Lung (tissue), 13 donors: ENCODE data around the gene XPNPEP2. TPM values are rescaled to one million over a fixed set of nuclear protein-coding genes. Genes with fewer than 3 reads are reported as not detected.

Source experiments
- ATAC-seq: fragments of 200-7000 bp; cut with Tn5 transposase; one replicate; pipeline ENCODE4 v1.9.1; 2020; ENCODE audit warnings: moderate number of reproducible peaks; ENCODE audit not compliant: insufficient read depth, low FRiP score
- DNase-seq, 3 donors: peaks; one replicate each; pipeline ENCODE4 v3.0.0-alpha.2; 2013 to 2017
- H3K27ac ChIP-seq, 2 donors: one replicate each; pipeline ENCODE4 v1.5.1; 2013; ENCODE audit warnings: mild to moderate bottlenecking in 2 of 2, moderate library complexity in 2 of 2, control low read depth in 1 of 2, inconsistent platforms in 1 of 2, low read depth in 1 of 2, low read length in 1 of 2
- H3K27me3 ChIP-seq, 3 donors: one replicate each; pipeline ENCODE4 v1.5.1; 2013; ENCODE audit warnings: low read length in 2 of 3; ENCODE audit not compliant: control insufficient read depth in 3 of 3, insufficient read depth in 3 of 3
- H3K36me3 ChIP-seq, 4 donors: one replicate each; pipeline ENCODE4 v1.5.1; 2013; ENCODE audit warnings: low read length in 4 of 4, mild to moderate bottlenecking in 1 of 4, moderate library complexity in 1 of 4; ENCODE audit not compliant: control insufficient read depth in 4 of 4, insufficient read depth in 4 of 4
- H3K4me1 ChIP-seq, 5 donors: one replicate each; pipeline ENCODE4 v1.5.1; 2013; ENCODE audit warnings: low read length in 5 of 5, mild to moderate bottlenecking in 2 of 5, moderate library complexity in 1 of 5; ENCODE audit not compliant: control insufficient read depth in 5 of 5, insufficient read depth in 5 of 5
- H3K4me3 ChIP-seq: one replicate; pipeline ENCODE4 v1.5.1; 2013; ENCODE audit warnings: mild to moderate bottlenecking, control low read depth, moderate library complexity
- H3K9ac ChIP-seq, 2 donors: one replicate each; pipeline ENCODE4 v1.5.1; 2013; ENCODE audit warnings: low read length in 2 of 2, control low read depth in 1 of 2; ENCODE audit not compliant: insufficient read depth in 1 of 2
- H3K9me3 ChIP-seq, 4 donors: one replicate each; pipeline ENCODE4 v1.5.1; 2013; ENCODE audit warnings: low read length in 3 of 4, mild to moderate bottlenecking in 1 of 4, moderate library complexity in 1 of 4; ENCODE audit not compliant: control insufficient read depth in 4 of 4, insufficient read depth in 3 of 4
- WGBS, 2 donors: extraction: QIAGEN DNeasy Blood & Tissue Kit; methylation state at CpG; one replicate each; pipeline ENCODE4 v1.1.7; 2013; 5-methylcytosine and 5-hydroxymethylcytosine counted together
- polyA plus RNA-seq, 2 donors: library from polyadenylated mRNA; stranded (reverse); fragments of 200-250 nt; gene quantifications; one replicate each; pipeline ENCODE4 v1.2.1, GENCODE V29; 2013
- small RNA-seq: library from RNA; depleted of rRNA; stranded (forward); fragments of <200 nt; gene quantifications from one replicate; pipeline ENCODE3, GENCODE V24; 2014; ENCODE audit warnings: low replicate concordance
- total RNA-seq, 2 donors: library from RNA; depleted of rRNA in 1 of 2; stranded (reverse); fragments of >200 nt in 1 of 2; gene quantifications; one replicate each; pipeline ENCODE4 v1.2.1, GENCODE V29; 2014 to 2021
- TF ChIP-seq, protein P1 (sequence below): IDR thresholded peaks from 2 replicates; pipeline ENCODE4 v1.5.1; 2012; ENCODE audit warnings: mild to moderate bottlenecking; ENCODE audit errors: control extremely low read depth, extremely low read depth
- donor health status: control.
- donor health status: control.
- donor health status: Bipolar disorder and iron deficiency.
- donor health status: healthy.
- donor health status: DM: yes; HTN: yes; CAD: no.

Gene XPNPEP2
- total and polyA plus RNA-seq, 4 donors: 0.61 to 2.1 (median 1.3) TPM

DNA sequence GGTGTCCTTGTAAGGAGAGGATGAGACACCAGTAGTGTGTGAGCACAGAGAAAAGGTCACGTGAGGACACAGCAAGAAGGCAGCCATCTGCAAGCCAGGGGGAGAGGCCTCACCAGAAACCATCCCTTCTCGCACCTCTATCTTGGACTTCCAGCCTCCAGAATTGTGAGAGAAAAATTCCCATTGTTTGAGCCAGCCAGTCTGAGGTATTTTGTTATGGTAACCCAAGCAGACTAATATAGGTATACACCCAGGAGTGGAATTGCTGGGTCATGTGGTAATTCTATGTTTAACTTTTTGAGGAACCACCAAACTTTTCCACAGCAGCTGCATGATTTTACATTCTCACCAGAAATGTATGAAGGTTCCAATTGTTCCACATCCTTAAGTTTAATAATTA is 79.3 kb downstream of the XPNPEP2 start:
- Histone ChIP-seq H3K4me1 (no peaks in the 10 kb centered on the region), H3K27ac (no peak overlapping the region), H3K36me3 (peaks cover 0 to 2% (median 0%) of the 10 kb centered on the region in 4 donors), H3K4me3 (no peak overlapping the region), H3K27me3 (no peaks in the 10 kb centered on the region), H3K9ac (no peak overlapping the region), H3K9me3 (peaks cover 0 to 3% (median 0%) of the 10 kb centered on the region in 4 donors)
- 85 to 100% methylated on average over 2 of the region's 2 CpGs for WGBS, 2 donors
- no peak for ATAC-seq
- TF ChIP-seq, protein P1, sequence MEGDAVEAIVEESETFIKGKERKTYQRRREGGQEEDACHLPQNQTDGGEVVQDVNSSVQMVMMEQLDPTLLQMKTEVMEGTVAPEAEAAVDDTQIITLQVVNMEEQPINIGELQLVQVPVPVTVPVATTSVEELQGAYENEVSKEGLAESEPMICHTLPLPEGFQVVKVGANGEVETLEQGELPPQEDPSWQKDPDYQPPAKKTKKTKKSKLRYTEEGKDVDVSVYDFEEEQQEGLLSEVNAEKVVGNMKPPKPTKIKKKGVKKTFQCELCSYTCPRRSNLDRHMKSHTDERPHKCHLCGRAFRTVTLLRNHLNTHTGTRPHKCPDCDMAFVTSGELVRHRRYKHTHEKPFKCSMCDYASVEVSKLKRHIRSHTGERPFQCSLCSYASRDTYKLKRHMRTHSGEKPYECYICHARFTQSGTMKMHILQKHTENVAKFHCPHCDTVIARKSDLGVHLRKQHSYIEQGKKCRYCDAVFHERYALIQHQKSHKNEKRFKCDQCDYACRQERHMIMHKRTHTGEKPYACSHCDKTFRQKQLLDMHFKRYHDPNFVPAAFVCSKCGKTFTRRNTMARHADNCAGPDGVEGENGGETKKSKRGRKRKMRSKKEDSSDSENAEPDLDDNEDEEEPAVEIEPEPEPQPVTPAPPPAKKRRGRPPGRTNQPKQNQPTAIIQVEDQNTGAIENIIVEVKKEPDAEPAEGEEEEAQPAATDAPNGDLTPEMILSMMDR: no peak
- no peak for DNase-seq

Small RNAs within 50 kb of the gene (small RNA-seq; reads per million reads assigned to genes)
- gene RF00017: not detected

Other genes with a start within 250 kb of the XPNPEP2 start
- gene SMARCA1, start 215.5 kb upstream of the XPNPEP2 start, total RNA-seq: 100 to 1,000 TPM in 1 of 2 donors, 10 to 100 TPM in 1; 21.3 to 104 TPM
- 10 to 100 TPM in 1 of 2 donors, 1 to 10 TPM in 1; 7.8 to 10.1 TPM for gene SMARCA1, start 215.5 kb upstream of the XPNPEP2 start, polyA plus RNA-seq
- gene OCRL, start 198.7 kb upstream of the XPNPEP2 start, total RNA-seq: 10 to 100 TPM; 18.2 to 20.2 TPM
- 1 to 10 TPM; 8.6 to 9.9 TPM for gene OCRL, start 198.7 kb upstream of the XPNPEP2 start, polyA plus RNA-seq
- 1 to 10 TPM; 1.8 to 3.9 TPM for gene APLN, start 84.0 kb upstream of the XPNPEP2 start, total RNA-seq
- gene APLN, start 84.0 kb upstream of the XPNPEP2 start, polyA plus RNA-seq: 10 to 100 TPM in 1 of 2 donors, 1 to 10 TPM in 1; 7.5 to 10.4 TPM
- gene SASH3, start 41.0 kb downstream of the XPNPEP2 start, total RNA-seq: 10 to 100 TPM; 12.0 to 51.7 TPM
- 10 to 100 TPM; 13.5 to 90.1 TPM for gene SASH3, start 41.0 kb downstream of the XPNPEP2 start, polyA plus RNA-seq
- 10 to 100 TPM; 17.4 to 74.6 TPM for gene ZDHHC9, start 104.9 kb downstream of the XPNPEP2 start, total RNA-seq
- gene ZDHHC9, start 104.9 kb downstream of the XPNPEP2 start, polyA plus RNA-seq: 10 to 100 TPM; 24.2 to 56.9 TPM
- gene UTP14A, start 167.2 kb downstream of the XPNPEP2 start, total RNA-seq: 10 to 100 TPM; 11.7 to 14.0 TPM
- gene UTP14A, start 167.2 kb downstream of the XPNPEP2 start, polyA plus RNA-seq: 10 to 100 TPM; 10.2 to 13.4 TPM
- 10 to 100 TPM; 10.9 to 11.8 TPM for gene BCORL1, start 243.7 kb downstream of the XPNPEP2 start, total RNA-seq
- 1 to 10 TPM; 2.3 to 3.2 TPM for gene BCORL1, start 243.7 kb downstream of the XPNPEP2 start, polyA plus RNA-seq